Endothelial cell of hepatic sinusoid (primary cell): ENCODE results near the gene KIFC3.
"Not testable (repeated sequence)": the region's sequence is repeated elsewhere in the genome, so short reads cannot be mapped to it uniquely, and the experiment has no call there.

Source experiments
- in situ Hi-C: cut with HindIII; loops from 2 replicates; pipeline ENCODE4 v1.10.0; 2017; ENCODE audit warnings: low sequenced_read_pairs

Gene KIFC3

GRCh38 chr16:57755726-57756423 is 46.4 kb downstream of the KIFC3 start:
- in situ Hi-C loops = loop anchor here (5.0 kb wide), 3 partner anchors 41 to 231 kb away; no protein-coding TSS in a partner anchor

GRCh38 chr16:57755061-57755684 is 47.1 kb downstream of the KIFC3 start:
- in situ Hi-C loops = loop anchor here (5.0 kb wide), 3 partner anchors 42 to 232 kb away; no protein-coding TSS in a partner anchor

GRCh38 chr16:57754354-57755060 is 47.8 kb downstream of the KIFC3 start:
- in situ Hi-C loops = loop anchor here (5.0 kb wide), 3 partner anchors 43 to 233 kb away; no protein-coding TSS in a partner anchor

- in situ Hi-C loops = no loop called here
Measured at GRCh38 chr16:57753448-57754353, 48.6 kb downstream of the KIFC3 start.

GRCh38 chr16:57752581-57753447 is 49.5 kb downstream of the KIFC3 start:
- in situ Hi-C loops = no loop called here

- in situ Hi-C loops = no loop called here
Measured at GRCh38 chr16:57752203-57752580, 50.1 kb downstream of the KIFC3 start.

GRCh38 chr16:57751539-57752202 is 50.6 kb downstream of the KIFC3 start:
- in situ Hi-C loops = no loop called here

- in situ Hi-C loops = no loop called here
Measured at GRCh38 chr16:57750796-57751538, 51.3 kb downstream of the KIFC3 start.

- in situ Hi-C loops = no loop called here
Measured at GRCh38 chr16:57749856-57750452, 52.3 kb downstream of the KIFC3 start.

GRCh38 chr16:57749101-57749692 is 53.1 kb downstream of the KIFC3 start:
- in situ Hi-C loops = no loop called here

- in situ Hi-C loops = no loop called here
Measured at GRCh38 chr16:57748596-57748995, 53.7 kb downstream of the KIFC3 start.

GRCh38 chr16:57747996-57748395 is 54.3 kb downstream of the KIFC3 start:
- in situ Hi-C loops = no loop called here

GRCh38 chr16:57747496-57747895 is 54.8 kb downstream of the KIFC3 start:
- in situ Hi-C loops = no loop called here

GRCh38 chr16:57747091-57747490 is 55.2 kb downstream of the KIFC3 start:
- in situ Hi-C loops = no loop called here

GRCh38 chr16:57746316-57746715 is 56.0 kb downstream of the KIFC3 start:
- in situ Hi-C loops = not testable (repeated sequence)

- in situ Hi-C loops = no loop called here
Measured at GRCh38 chr16:57745768-57746167, 56.5 kb downstream of the KIFC3 start.

- in situ Hi-C loops = no loop called here
Measured at GRCh38 chr16:57744642-57744903, 57.7 kb downstream of the KIFC3 start.
